Endothelial cell of hepatic sinusoid (primary cell): ENCODE results near the gene FGF4.

ENCODE experiments used
- in situ Hi-C: cut with HindIII; loops from 2 replicates; pipeline ENCODE4 v1.10.0; 2017; ENCODE audit warnings: low sequenced_read_pairs

FGF4 gene

GRCh38 chr11:69729252-69729651 lies 45.9 kb downstream of the FGF4 start:
- in situ Hi-C loops: no loop called here

- in situ Hi-C loops: no loop called here
These were observed 47.9 kb downstream of the FGF4 start for GRCh38 chr11:69727266-69727665.

GRCh38 chr11:69726481-69726880 lies 48.7 kb downstream of the FGF4 start:
- in situ Hi-C loops: no loop called here

GRCh38 chr11:69726019-69726418 lies 49.1 kb downstream of the FGF4 start:
- in situ Hi-C loops: no loop called here

GRCh38 chr11:69721745-69722144 lies 53.4 kb downstream of the FGF4 start:
- in situ Hi-C loops: no loop called here

- in situ Hi-C loops: no loop called here
These were observed 54.0 kb downstream of the FGF4 start for GRCh38 chr11:69721106-69721505.
